GM23248 (cell line): ENCODE measurements around the gene OS9. TPM values are rescaled to one million over a fixed set of nuclear protein-coding genes. Genes with fewer than 3 reads are reported as not detected.

ENCODE experiments used
- DNase-seq: peaks from one replicate; pipeline ENCODE4 v3.0.0-alpha.2; 2015
- H2AFZ ChIP-seq: fragments of 200-600 bp; sonication (generic); 2 replicates; pipeline ENCODE4 v1.6.1; 2016; ENCODE audit warnings: antibody characterized with exemption
- H3F3A ChIP-seq: fragments of 200-600 bp; sonication (generic); 2 replicates; pipeline ENCODE4 v1.6.1; 2016; ENCODE audit warnings: mild to moderate bottlenecking, antibody characterized with exemption, mixed run types; ENCODE audit not compliant: insufficient read depth
- H3K27ac ChIP-seq: fragments of 200-600 bp; sonication (generic); 2 replicates; pipeline ENCODE4 v1.5.1; 2016; ENCODE audit warnings: mild to moderate bottlenecking
- H3K27me3 ChIP-seq: fragments of 200-600 bp; sonication (generic); replicated peaks from 2 replicates; pipeline ENCODE4 v1.6.1; 2016; ENCODE audit warnings: mild to moderate bottlenecking; ENCODE audit not compliant: insufficient read depth
- H3K36me3 ChIP-seq: fragments of 200-600 bp; sonication (generic); 2 replicates; pipeline ENCODE4 v1.6.1; 2016; ENCODE audit warnings: low read depth, mild to moderate bottlenecking
- H3K4me1 ChIP-seq: fragments of 200-600 bp; sonication (generic); 2 replicates; pipeline ENCODE4 v1.6.1; 2016; ENCODE audit warnings: mild to moderate bottlenecking; ENCODE audit not compliant: insufficient read depth
- H3K4me2 ChIP-seq: fragments of 200-600 bp; sonication (generic); one replicate; pipeline ENCODE4 v1.6.1; 2016; ENCODE audit warnings: mild to moderate bottlenecking; ENCODE audit not compliant: unreplicated experiment
- H3K4me3 ChIP-seq: fragments of 200-600 bp; sonication (generic); 2 replicates; pipeline ENCODE4 v1.5.1; 2016; ENCODE audit warnings: mild to moderate bottlenecking
- H3K79me2 ChIP-seq: fragments of 200-600 bp; sonication (generic); 2 replicates; pipeline ENCODE4 v1.6.1; 2016; ENCODE audit warnings: mild to moderate bottlenecking; ENCODE audit not compliant: insufficient read depth
- H3K9ac ChIP-seq: fragments of 200-600 bp; sonication (generic); 2 replicates; pipeline ENCODE4 v1.6.1; 2016; ENCODE audit warnings: mild to moderate bottlenecking
- H3K9me2 ChIP-seq: fragments of 200-600 bp; sonication (generic); 2 replicates; pipeline ENCODE4 v1.6.1; 2016; ENCODE audit warnings: mixed run types, mild to moderate bottlenecking, moderate library complexity; ENCODE audit not compliant: insufficient read depth
- H3K9me3 ChIP-seq: fragments of 200-600 bp; sonication (generic); one replicate; pipeline ENCODE4 v1.6.1; 2017; ENCODE audit warnings: low read depth
- H4K20me1 ChIP-seq: fragments of 200-600 bp; sonication (generic); 2 replicates; pipeline ENCODE4 v1.6.0; 2016; ENCODE audit not compliant: insufficient read depth
- EZH2 ChIP-seq: fragments of 200-600 bp; sonication (generic); IDR thresholded peaks from 2 replicates; pipeline ENCODE4 v1.6.1; 2018; ENCODE audit warnings: antibody characterized with exemption, mild to moderate bottlenecking; ENCODE audit not compliant: insufficient read depth, poor library complexity, severe bottlenecking
- EZH2phosphoT487 ChIP-seq: fragments of 200-600 bp; sonication (generic); IDR thresholded peaks from 2 replicates; pipeline ENCODE4 v1.6.1; 2018; ENCODE audit warnings: antibody characterized with exemption, moderate library complexity, mild to moderate bottlenecking, low read depth; ENCODE audit not compliant: insufficient read depth
- WGBS, 2 experiments: methylation state at CpG; one replicate each; pipeline ENCODE4 v1.1.6; 2015 to 2017; ENCODE audit warnings: low lambda C conversion rate in 2 of 2, low coverage in 1 of 2; ENCODE audit errors: missing lambda C conversion rate in 2 of 2; 5-methylcytosine and 5-hydroxymethylcytosine counted together
- in situ Hi-C: fragments of 300-500 bp; cut with MboI; formaldehyde crosslinking; loops from 2 replicates; pipeline ENCODE4 v1.15.0; 2020
- polyA plus RNA-seq: library from polyadenylated mRNA; unstranded; fragments of >200 nt; fragmentation: Nextera tagmentation; extraction: Ambion mirVana; gene quantifications from 2 replicates; pipeline ENCODE4 v1.2.1, GENCODE V29; 2016
- total RNA-seq: library from RNA; depleted of rRNA; stranded (reverse); fragments of >200 nt; shearing (Covaris generic); gene quantifications from 2 replicates; pipeline ENCODE4 v1.2.3, GENCODE V29; 2014

Gene OS9
- total and polyA plus RNA-seq, 2 experiments from 2014 or later, result 186 to 329 TPM

GRCh38 chr12:57764662-57765002 lies 70.7 kb downstream of the OS9 start:
- Histone ChIP-seq H2AFZ (peak overlapping the region; percentile 68), H4K20me1 (no peaks in the 10 kb centered on the region), H3K4me2 (peak overlapping the region; percentile 73), H3K36me3 (no peaks in the 10 kb centered on the region), H3K9me3 (no peaks in the 10 kb centered on the region), H3F3A (peaks cover 4% of the 10 kb centered on the region; the same call in 1 of the 2 replicates), H3K27me3 (peaks cover 15% of the 10 kb centered on the region), H3K4me3 (peak overlapping the region; percentile 65), H3K79me2 (no peaks in the 10 kb centered on the region), H3K27ac (no peak overlapping the region), H3K4me1 (0 out of 2 replicates have a peak, but pooled peaks cover 9% of the 10 kb centered on the region), H3K9me2 (no peaks in the 10 kb centered on the region), H3K9ac (peak overlapping the region; percentile 49)
- no peak for DNase-seq
- in situ Hi-C loops, result no loop called here
- no peak for TF ChIP-seq EZH2
- no peak for TF ChIP-seq EZH2phosphoT487
- WGBS, 2 experiments, result 18 to 22% methylated on average over 13 to 17 of the region's 17 CpGs

GRCh38 chr12:57765003-57765697 lies 71.2 kb downstream of the OS9 start:
- H3K36me3 ChIP-seq, result no peaks in the 10 kb centered on the region
- no peaks in the 10 kb centered on the region for H3K79me2 ChIP-seq
- H3K4me3 ChIP-seq, result peak overlapping the region; percentile 65
- in situ Hi-C loops, result no loop called here
- H3K9me3 ChIP-seq, result no peaks in the 10 kb centered on the region
- 0 out of 2 replicates have a peak, but pooled peaks cover 9% of the 10 kb centered on the region for H3K4me1 ChIP-seq
- H3K27me3 ChIP-seq, result peaks cover 15% of the 10 kb centered on the region
- peak; percentile 69 for DNase-seq
- peak overlapping the region; percentile 68 for H2AFZ ChIP-seq
- no peak overlapping the region for H3K27ac ChIP-seq
- 0 out of 2 replicates have a peak, but pooled peaks have one; percentile 35 for TF ChIP-seq EZH2phosphoT487
- peak; percentile 18 for TF ChIP-seq EZH2
- peak overlapping the region; percentile 49 for H3K9ac ChIP-seq
- H3F3A ChIP-seq, result peaks cover 4% of the 10 kb centered on the region; the same call in 1 of the 2 replicates
- peak overlapping the region; percentile 73 for H3K4me2 ChIP-seq
- no peaks in the 10 kb centered on the region for H3K9me2 ChIP-seq
- 1 to 4% methylated on average over 38 to 57 of the region's 60 CpGs for WGBS, 2 experiments
- H4K20me1 ChIP-seq, result no peaks in the 10 kb centered on the region

DNA sequence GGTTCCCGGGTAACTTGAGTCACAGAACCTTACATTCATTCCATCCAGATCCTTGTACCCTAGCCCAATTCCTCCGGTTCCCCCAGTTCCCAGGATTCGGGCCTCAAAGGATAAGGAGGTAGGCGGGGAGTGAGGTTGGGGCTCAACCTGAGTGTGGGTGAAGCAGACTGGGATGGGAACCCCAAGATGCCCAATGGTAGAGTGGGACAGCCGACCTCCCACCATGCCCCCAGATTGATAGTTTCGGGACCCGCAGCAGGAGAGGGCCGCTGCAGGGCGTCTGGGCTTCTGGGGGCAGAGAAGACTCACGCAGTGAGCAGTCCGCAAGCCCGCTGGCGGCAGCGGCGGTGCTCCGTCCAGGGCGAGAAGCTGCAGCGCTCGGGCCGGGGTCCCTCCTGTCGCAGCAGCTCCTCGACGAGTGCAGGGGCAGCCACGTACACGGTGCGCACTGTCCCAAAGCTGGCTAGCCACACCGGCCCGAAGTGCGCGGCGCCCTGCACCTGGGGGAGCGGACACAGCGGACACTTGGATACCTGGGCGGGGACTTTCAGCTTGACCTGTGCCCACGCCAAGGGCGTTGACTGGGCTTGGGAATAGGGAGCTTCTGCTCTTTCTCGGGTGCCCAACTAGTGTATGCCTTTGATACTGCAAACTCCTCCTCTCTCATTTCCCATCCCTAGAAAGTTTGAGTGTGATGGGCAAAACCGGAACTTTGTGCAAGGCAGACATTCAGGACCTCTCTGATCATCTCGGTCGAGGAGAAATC lies 71.9 kb downstream of the OS9 start:
- H3K9me2 ChIP-seq, result no peaks in the 10 kb centered on the region
- no peak overlapping the region for H3K27ac ChIP-seq
- peaks cover 7% of the 10 kb centered on the region for H3K79me2 ChIP-seq
- H3K9me3 ChIP-seq, result no peaks in the 10 kb centered on the region
- no peaks in the 10 kb centered on the region for H4K20me1 ChIP-seq
- peak; percentile 40 for DNase-seq
- TF ChIP-seq EZH2phosphoT487, result peak; percentile 21; the same call in 1 of the 2 replicates
- TF ChIP-seq EZH2, result peak; percentile 60
- peaks cover 9% of the 10 kb centered on the region; the same call in 1 of the 2 replicates for H3K4me1 ChIP-seq
- H3K4me2 ChIP-seq, result peak overlapping the region; percentile 73
- peak overlapping the region; percentile 49 for H3K9ac ChIP-seq
- peak overlapping the region; percentile 68 for H2AFZ ChIP-seq
- H3K36me3 ChIP-seq, result no peaks in the 10 kb centered on the region
- peaks cover 15% of the 10 kb centered on the region for H3K27me3 ChIP-seq
- peak overlapping the region; percentile 65 for H3K4me3 ChIP-seq
- H3F3A ChIP-seq, result peaks cover 4% of the 10 kb centered on the region; the same call in 1 of the 2 replicates
- WGBS, 2 experiments, result 3 to 6% methylated on average over 27 to 40 of the region's 40 CpGs
- in situ Hi-C loops, result no loop called here

DNA sequence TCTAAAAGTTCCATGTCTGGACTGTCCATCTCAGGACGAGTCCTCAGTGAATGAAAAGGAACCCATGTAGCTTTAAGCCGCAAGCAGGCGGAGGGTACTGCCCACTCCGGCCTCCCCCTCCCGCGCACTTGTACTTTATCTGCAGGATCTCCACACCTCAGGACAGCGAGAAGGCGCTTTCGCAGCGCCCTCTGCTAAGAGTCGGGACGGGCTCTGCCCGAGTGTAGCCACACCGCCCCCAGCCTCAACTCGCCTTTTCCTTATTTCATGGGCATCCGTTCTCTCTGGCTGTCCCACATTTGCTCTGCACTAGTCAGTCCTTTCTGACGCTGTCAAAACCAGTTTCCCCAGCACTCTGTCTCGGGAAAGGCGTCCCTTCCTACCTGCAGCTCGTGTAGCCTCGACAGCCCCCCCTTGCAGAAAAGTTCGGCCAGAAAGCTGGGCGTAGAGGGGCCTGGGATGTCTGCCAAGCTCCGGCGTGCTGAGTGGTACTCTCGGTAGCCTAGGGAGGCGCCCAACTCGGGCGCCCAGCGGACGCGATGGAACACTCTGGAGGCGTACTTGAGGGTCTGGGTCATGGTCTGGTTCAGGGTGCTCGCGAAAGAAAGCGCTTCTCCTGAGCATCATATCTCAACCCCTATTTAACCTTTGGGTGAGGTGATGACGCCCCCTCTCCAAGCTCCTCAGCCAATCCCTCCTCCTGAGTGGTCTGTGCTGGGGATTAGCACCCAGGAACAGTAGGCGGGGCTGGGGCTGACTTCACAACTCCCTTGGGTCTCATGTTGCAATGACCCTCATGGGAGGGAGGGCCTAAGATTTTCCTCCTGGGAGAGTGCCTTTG lies 72.8 kb downstream of the OS9 start, which contains the start of gene CYP27B1:
Gene CYP27B1 (minus strand): TSS at position 615 of the 841 bp plus-strand sequence. CDS start 37 bp downstream, at position 578.
- no peaks in the 10 kb centered on the region for H4K20me1 ChIP-seq
- DNase-seq, result peak; percentile 52
- peaks cover 4% of the 10 kb centered on the region; the same call in 1 of the 2 replicates for H3F3A ChIP-seq
- no peaks in the 10 kb centered on the region for H3K9me2 ChIP-seq
- no peaks in the 10 kb centered on the region for H3K36me3 ChIP-seq
- H3K4me2 ChIP-seq, result peak within 1 kb of the TSS; percentile 73
- 5 to 6% methylated on average over 38 of the region's 38 CpGs for WGBS, 2 experiments
- H3K27me3 ChIP-seq, result peaks cover 15% of the 10 kb centered on the region
- peak within 1 kb of the TSS; percentile 25; the same call in 1 of the 2 replicates for H2AFZ ChIP-seq
- H3K4me1 ChIP-seq, result peaks cover 12% of the 10 kb centered on the region; the same call in 1 of the 2 replicates
- H3K4me3 ChIP-seq, result peak within 1 kb of the TSS; percentile 65
- peak within 1 kb of the TSS; percentile 12; the same call in 1 of the 2 replicates for H3K9ac ChIP-seq
- no peak within 1 kb of the TSS for H3K27ac ChIP-seq
- TF ChIP-seq EZH2 (no peak), EZH2phosphoT487 (no peak)
- no peaks in the 10 kb centered on the region for H3K9me3 ChIP-seq
- peaks cover 13% of the 10 kb centered on the region for H3K79me2 ChIP-seq
- in situ Hi-C loops, result no loop called here
